NCI-H345 treated with DMSO at 0.1 percent for 48 hours (cell line): ENCODE results near the gene CGRRF1.

Source experiments
- DNase-seq: peaks from one replicate; lab custom pipeline; 2025; ENCODE audit not compliant: unreplicated experiment; lab: John Stamatoyannopoulos, UW

CGRRF1 gene

GRCh38 chr14:54489731-54490444, 19.8 kb upstream of the CGRRF1 start:
- DNase-seq = no peak

DNA sequence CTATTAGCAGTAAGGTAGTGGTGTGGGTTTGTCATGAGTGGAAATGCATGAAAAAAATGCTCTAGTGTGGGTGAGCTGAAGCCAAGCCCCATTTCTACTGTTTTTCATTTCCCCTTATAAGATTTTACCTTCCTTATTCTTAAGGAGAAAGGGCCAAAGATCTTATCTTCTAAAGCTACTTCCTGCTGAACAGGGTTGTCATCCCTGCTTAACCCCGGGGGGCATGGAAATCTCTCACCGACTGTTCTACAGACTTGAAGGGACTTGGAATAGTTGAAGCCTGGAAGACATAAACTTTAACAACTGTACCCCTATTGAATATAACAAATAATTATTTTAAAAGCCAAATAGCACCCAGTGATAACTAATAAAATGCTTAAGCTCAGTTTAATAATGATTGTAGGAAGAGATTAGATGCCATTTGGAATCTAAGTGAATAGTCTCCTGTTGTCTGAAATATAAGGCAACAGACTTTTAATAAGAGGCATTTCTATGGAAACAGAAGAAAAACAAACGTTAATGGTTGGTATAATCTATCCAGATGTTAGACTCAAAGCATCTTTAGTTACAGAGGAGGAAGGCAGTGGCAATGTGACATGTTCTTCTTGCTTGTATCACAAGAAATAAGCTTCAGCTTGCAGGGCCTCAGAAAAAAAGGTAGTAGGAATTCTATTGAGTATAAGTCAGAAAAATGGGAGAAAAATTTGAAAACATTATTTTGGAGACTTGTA, 19.1 kb upstream of the CGRRF1 start:
- DNase-seq = no peak

- no peak for DNase-seq
These were observed 16.4 kb upstream of the CGRRF1 start for GRCh38 chr14:54493293-54493692.

DNA sequence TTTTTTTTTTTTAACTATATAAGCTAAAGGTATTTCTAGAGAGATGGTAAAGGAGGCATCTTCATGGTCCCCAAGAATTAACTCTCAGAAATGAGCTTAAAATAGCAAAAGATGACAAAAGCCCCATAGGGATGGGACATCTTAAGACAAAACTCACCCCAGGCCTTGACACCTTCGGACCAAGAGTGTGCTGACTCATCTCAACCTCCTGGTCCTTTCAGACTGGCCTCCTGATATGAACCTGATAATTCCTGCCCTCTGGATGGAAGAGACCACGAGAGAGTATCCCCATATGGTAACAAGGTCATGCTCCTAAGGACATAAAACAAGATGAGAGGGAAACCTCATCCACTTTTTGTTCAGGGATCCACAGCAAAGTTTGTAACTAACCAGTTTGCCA, 12.5 kb upstream of the CGRRF1 start:
- DNase-seq = no peak

GRCh38 chr14:54498095-54498531, 11.6 kb upstream of the CGRRF1 start:
- DNase-seq = no peak

GRCh38 chr14:54498579-54498978, 11.1 kb upstream of the CGRRF1 start:
- no peak for DNase-seq

GRCh38 chr14:54500744-54501143, 9.0 kb upstream of the CGRRF1 start:
- no peak for DNase-seq

- no peak for DNase-seq
These were observed 8.2 kb upstream of the CGRRF1 start for GRCh38 chr14:54501480-54501879.

DNA sequence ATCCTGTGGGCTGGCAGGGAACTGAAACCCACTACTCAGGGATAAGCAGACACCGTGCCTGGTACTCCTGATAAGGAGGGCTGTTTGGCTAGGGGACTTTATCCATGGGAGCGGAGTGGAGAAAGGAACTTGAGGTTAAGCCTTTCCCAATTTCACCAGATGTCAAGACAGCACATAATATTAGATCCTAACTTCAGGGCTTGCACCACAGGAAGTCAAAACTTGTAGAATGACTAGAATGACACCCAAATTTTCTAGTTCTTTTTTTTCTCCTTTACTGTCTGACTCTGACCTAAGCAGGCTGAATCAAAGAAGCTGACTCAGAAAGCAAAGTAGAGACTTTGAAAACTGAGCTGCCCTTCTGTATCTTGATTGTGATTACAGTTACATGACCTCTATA, 7.1 kb upstream of the CGRRF1 start:
- DNase-seq = no peak

- DNase-seq = no peak
These were observed 6.2 kb upstream of the CGRRF1 start for GRCh38 chr14:54503486-54503885.

GRCh38 chr14:54512393-54512792, 2.7 kb downstream of the CGRRF1 start:
- no peak for DNase-seq

- no peak for DNase-seq
These were observed 6.0 kb downstream of the CGRRF1 start for GRCh38 chr14:54515670-54516069.

DNA sequence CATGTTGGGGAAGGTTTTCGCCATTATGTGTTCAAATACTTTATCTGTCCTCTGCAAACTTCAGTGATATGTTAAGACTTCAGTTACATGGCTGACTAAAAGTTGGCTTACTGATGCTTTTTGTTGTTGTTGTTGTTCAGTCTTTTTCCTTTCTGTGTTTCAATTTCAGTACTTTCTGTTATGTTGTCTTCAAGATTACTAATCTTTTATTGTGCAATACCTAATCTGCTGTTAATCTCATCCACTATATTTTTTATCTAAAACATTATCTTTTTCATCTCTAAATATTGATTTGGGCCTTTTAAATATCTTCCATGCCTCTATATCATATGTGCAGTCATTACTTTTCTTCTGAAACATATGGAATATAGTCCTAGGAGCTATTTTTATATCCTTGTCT, 7.0 kb downstream of the CGRRF1 start:
- no peak for DNase-seq

DNA sequence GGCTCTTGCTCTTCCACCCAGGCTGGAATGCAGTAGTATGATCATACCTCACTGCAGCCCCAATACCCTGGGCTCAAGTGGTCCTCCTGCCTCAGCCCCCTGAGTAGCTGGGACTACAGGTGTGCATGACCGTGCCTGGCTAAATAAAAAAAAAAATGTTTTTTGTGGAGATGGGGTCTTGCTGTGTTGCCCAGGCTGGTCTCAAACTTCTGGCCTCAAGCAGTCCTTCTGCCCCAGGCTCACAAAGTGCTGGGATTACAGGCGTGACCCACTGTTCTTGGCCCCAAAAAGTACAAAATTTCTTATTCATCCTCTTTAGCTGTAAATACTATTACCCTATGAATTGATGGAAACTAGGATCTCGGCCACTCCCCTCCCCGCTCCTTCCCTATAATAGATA, 14.7 kb downstream of the CGRRF1 start:
- DNase-seq = no peak

GRCh38 chr14:54528973-54529372, 19.3 kb downstream of the CGRRF1 start:
- no peak for DNase-seq

DNA sequence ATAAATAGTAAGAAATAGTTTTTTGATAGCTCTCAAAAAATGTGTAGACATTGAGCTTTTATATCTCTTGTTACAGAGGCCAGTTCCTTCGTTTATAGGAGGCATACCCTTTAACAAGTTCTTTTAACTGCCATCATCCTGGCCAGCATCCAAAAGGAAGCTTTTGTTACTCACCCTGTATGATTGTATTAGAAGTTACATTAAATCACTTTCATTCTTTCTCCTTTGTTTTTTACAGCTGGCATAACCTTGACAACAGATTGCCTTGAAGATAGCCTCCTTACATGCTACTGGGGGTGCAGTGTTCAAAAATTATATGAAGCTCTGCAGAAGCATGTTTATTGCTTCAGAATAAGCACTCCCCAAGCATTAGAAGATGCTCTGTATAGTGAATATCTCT, 20.1 kb downstream of the CGRRF1 start:
- no peak for DNase-seq

GRCh38 chr14:54532111-54533012, 22.7 kb downstream of the CGRRF1 start:
- no peak for DNase-seq

DNA sequence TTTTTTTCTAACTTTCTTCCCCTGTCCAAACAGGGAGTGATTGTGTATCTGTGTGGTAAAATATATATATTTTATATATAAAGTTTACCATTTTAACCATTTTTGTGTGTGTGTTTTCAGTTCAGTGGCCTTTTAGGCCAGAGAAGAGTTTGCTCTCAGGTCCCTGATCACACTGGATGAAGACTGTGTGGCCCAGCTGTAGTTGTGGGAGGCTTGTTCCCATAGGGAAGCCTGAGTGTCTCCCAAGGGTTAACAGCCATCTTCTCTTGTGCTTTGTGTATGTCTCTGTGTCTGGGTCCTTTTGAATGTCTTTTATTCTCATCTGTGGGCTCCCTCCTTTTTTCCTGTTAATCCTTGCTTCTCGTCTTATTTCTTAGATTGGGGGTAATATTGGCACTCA, 23.4 kb downstream of the CGRRF1 start:
- DNase-seq = no peak

DNA sequence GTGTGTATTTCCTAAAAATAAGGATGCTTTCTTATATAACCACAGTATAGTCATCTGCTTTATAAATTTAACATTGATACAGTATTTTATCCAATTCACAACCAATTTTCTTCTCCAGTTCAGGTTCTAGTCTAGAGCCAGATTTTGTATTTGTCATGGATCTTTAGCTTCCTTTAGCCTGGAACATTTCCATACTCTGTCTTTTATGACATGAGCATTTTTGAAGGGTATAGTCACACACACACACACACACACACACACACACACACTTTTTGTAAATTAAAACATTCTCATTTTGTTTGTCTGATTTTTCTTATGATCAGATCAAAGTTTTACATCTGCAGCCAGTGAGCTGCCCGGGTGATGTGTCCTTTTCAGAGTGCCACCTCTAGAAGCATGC, 25.4 kb downstream of the CGRRF1 start:
- DNase-seq = no peak

- no peak for DNase-seq
These were observed 25.9 kb downstream of the CGRRF1 start for GRCh38 chr14:54535646-54536045.

GRCh38 chr14:54537651-54538050, 27.9 kb downstream of the CGRRF1 start:
- no peak for DNase-seq

DNA sequence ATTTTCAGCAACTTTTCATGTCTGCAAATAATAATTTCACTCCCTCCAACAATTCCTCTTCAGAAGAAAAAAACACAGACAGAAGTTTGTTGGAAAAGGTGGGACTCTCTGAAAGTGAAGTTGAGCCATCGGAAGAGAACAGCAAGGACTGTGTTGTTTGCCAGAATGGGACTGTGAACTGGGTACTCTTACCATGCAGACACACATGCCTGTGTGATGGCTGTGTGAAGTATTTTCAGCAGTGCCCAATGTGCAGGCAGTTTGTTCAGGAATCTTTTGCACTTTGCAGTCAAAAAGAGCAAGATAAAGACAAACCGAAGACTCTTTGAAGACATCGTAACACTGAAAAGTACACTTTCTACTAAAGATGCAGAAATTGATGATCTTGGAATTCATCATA, 28.3 kb downstream of the CGRRF1 start:
- DNase-seq = no peak
